Parathyroid adenoma (tissue), 2 donors: ENCODE results near the gene CALML3.

Experiments
- H2AFZ ChIP-seq: fragments of 300-600 bp; sonication (generic); one replicate; pipeline ENCODE4 v1.7.0; 2017; ENCODE audit warnings: antibody characterized with exemption, mild to moderate bottlenecking
- H3K27ac ChIP-seq: fragments of 300-600 bp; sonication (generic); one replicate; pipeline ENCODE4 v1.7.0; 2017
- H3K27me3 ChIP-seq: fragments of 300-600 bp; sonication (generic); one replicate; pipeline ENCODE4 v1.7.0; 2017; ENCODE audit warnings: low read length; ENCODE audit not compliant: control insufficient read depth, insufficient read depth
- H3K36me3 ChIP-seq: fragments of 300-600 bp; sonication (generic); one replicate; pipeline ENCODE4 v1.7.0; 2017; ENCODE audit warnings: low read length; ENCODE audit not compliant: control insufficient read depth, insufficient read depth
- H3K4me1 ChIP-seq: fragments of 300-600 bp; sonication (generic); one replicate; pipeline ENCODE4 v1.7.0; 2017; ENCODE audit warnings: control low read depth
- H3K4me2 ChIP-seq: fragments of 300-600 bp; sonication (generic); one replicate; pipeline ENCODE4 v1.7.0; 2017; ENCODE audit warnings: low read length
- H3K4me3 ChIP-seq: fragments of 300-600 bp; sonication (generic); one replicate; pipeline ENCODE4 v1.7.0; 2017; ENCODE audit warnings: low read depth, low read length
- H3K79me2 ChIP-seq: fragments of 300-600 bp; sonication (generic); one replicate; pipeline ENCODE4 v1.7.0; 2017; ENCODE audit warnings: control low read depth
- H3K9ac ChIP-seq: fragments of 300-600 bp; sonication (generic); one replicate; pipeline ENCODE4 v1.7.0; 2017; ENCODE audit warnings: mild to moderate bottlenecking
- H3K9me3 ChIP-seq: fragments of 300-600 bp; sonication (generic); one replicate; pipeline ENCODE4 v1.7.0; 2017; ENCODE audit warnings: low read length; ENCODE audit not compliant: control insufficient read depth
- TF ChIP-seq, protein P1 (sequence below): fragments of 300-600 bp; sonication (generic); IDR thresholded peaks from one replicate; pipeline ENCODE4 v1.7.0; 2017; ENCODE audit warnings: antibody characterized with exemption, mild to moderate bottlenecking
- donor health status: primary hyperparathyroidism.

CALML3 gene

DNA sequence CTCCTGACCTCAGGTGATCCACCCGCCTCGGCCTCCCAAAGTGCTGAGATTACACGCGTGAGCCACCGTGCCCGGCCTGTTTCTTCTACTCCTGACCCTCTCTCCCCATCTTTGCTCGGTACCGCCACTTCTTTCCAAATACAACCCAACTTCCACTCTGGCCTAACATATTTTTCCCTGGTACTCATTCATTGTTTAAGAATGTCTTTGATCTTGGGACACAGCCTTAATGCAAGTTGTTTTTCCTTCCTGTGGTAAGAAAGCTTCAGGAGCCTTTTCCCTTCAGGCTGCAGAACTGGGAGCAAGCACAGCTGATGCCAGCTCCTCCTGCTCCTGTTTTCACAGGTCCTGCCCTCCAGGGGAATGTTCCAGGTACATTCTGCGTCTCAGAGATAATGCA, 13.7 kb downstream of the CALML3 start:
- Histone ChIP-seq H2AFZ (no peak overlapping the region), H3K4me2 (no peak overlapping the region), H3K9ac (no peak overlapping the region), H3K4me3 (no peak overlapping the region), H3K79me2 (no peaks in the 10 kb centered on the region), H3K27me3 (no peaks in the 10 kb centered on the region), H3K36me3 (no peaks in the 10 kb centered on the region), H3K27ac (no peak overlapping the region), H3K9me3 (no peaks in the 10 kb centered on the region), H3K4me1 (no peaks in the 10 kb centered on the region)
- TF ChIP-seq, protein P1, sequence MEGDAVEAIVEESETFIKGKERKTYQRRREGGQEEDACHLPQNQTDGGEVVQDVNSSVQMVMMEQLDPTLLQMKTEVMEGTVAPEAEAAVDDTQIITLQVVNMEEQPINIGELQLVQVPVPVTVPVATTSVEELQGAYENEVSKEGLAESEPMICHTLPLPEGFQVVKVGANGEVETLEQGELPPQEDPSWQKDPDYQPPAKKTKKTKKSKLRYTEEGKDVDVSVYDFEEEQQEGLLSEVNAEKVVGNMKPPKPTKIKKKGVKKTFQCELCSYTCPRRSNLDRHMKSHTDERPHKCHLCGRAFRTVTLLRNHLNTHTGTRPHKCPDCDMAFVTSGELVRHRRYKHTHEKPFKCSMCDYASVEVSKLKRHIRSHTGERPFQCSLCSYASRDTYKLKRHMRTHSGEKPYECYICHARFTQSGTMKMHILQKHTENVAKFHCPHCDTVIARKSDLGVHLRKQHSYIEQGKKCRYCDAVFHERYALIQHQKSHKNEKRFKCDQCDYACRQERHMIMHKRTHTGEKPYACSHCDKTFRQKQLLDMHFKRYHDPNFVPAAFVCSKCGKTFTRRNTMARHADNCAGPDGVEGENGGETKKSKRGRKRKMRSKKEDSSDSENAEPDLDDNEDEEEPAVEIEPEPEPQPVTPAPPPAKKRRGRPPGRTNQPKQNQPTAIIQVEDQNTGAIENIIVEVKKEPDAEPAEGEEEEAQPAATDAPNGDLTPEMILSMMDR, result no peak

DNA sequence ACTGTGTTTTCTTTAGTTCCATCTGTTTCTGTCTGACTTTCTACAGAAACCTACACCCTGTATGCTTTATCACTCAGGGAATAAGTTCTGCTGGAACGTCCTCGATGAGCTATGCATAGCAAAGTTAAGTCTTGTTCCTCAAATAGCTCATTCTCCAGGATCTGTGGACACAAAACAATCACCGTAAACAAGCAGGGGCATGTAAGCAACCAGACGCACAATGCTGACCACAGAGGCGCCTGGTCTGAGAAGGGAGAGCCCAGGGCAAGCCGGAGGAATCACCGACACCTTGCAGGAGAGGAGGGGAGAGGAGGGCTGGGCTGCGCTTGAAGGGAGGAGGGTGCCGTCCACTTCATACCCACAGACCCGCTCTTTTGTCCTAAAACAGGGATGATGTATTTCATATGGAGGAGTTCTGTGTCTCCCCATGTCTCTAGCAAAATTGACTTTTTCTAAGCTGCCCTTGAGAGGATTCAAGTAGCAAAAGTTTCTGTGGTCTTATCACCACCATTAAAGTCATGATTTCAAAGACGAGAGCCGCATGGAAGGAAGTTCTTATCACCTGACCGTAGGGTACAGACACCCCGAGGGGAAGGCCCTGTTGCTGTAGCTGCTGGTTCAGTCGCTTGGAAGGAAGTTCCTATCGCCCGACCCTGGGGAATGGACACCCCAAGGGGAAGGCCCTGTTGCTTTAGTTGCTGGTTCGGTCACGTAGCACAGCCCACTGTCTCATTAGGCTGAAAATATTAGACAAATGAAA, 14.3 kb downstream of the CALML3 start:
- no peaks in the 10 kb centered on the region for H3K79me2 ChIP-seq
- H3K4me2 ChIP-seq, result no peak overlapping the region
- TF ChIP-seq, protein P1, result no peak
- H3K4me1 ChIP-seq, result no peaks in the 10 kb centered on the region
- H3K36me3 ChIP-seq, result no peaks in the 10 kb centered on the region
- H3K4me3 ChIP-seq, result no peak overlapping the region
- no peaks in the 10 kb centered on the region for H3K9me3 ChIP-seq
- H3K27me3 ChIP-seq, result no peaks in the 10 kb centered on the region
- no peak overlapping the region for H2AFZ ChIP-seq
- H3K27ac ChIP-seq, result no peak overlapping the region
- no peak overlapping the region for H3K9ac ChIP-seq

DNA sequence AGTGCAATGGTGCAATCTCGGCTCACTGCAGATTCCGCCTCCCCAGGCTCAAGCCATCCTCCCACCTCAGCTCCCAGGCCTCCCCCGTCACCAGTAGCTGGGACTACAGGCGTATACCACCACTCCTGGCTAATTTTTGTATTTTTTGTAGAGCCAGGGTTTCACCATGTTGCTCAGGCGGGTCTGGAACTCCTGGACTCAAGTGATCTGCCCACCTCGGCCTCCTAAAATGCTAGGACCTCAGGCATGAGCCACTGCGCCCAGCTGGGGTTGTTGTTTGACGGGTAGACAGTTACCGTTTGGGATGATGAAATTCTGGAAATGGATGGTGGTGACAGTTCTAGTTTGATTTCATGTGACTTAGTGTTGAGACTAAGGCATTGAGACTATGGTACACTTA, 15.3 kb downstream of the CALML3 start:
- TF ChIP-seq, protein P1, result no peak
- no peak overlapping the region for H3K27ac ChIP-seq

DNA sequence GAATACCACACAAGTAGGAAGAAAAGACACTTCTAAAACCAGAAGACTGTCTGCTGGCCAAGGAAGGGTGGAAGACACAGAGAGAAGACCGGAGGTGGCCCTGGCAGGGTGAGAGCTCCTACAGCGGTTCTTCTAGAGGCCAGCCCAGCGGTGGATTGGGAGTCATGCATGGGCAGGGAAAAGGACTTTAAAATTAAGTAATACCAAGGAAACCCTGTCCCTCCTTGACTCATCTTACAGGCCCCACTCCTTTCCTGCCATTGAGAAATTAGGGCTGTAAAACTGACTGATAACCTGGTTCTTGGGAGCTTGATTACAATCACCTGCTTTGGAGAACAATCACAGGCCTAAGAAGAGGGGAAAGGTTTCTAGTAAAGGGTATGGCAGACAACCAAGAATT, 16.1 kb downstream of the CALML3 start:
- Histone ChIP-seq H3K9me3 (no peaks in the 10 kb centered on the region), H3K4me3 (no peak overlapping the region), H3K36me3 (no peaks in the 10 kb centered on the region), H3K79me2 (no peaks in the 10 kb centered on the region), H3K27me3 (no peaks in the 10 kb centered on the region), H2AFZ (no peak overlapping the region), H3K9ac (no peak overlapping the region), H3K4me2 (no peak overlapping the region), H3K27ac (no peak overlapping the region), H3K4me1 (no peaks in the 10 kb centered on the region)
- TF ChIP-seq, protein P1, result no peak

More for the DNA sequence above, 15.3 kb downstream of the CALML3 start:
- no peak overlapping the region for H2AFZ ChIP-seq
- no peaks in the 10 kb centered on the region for H3K36me3 ChIP-seq
- no peak overlapping the region for H3K4me3 ChIP-seq
- H3K4me1 ChIP-seq, result no peaks in the 10 kb centered on the region
- no peak overlapping the region for H3K9ac ChIP-seq
- no peaks in the 10 kb centered on the region for H3K9me3 ChIP-seq
- H3K79me2 ChIP-seq, result no peaks in the 10 kb centered on the region
- no peaks in the 10 kb centered on the region for H3K27me3 ChIP-seq
- no peak overlapping the region for H3K4me2 ChIP-seq

GRCh38 chr10:5542100-5542499, 17.3 kb downstream of the CALML3 start:
- no peaks in the 10 kb centered on the region for H3K79me2 ChIP-seq
- H3K4me2 ChIP-seq, result no peak overlapping the region
- no peaks in the 10 kb centered on the region for H3K27me3 ChIP-seq
- no peaks in the 10 kb centered on the region for H3K4me1 ChIP-seq
- no peaks in the 10 kb centered on the region for H3K36me3 ChIP-seq
- no peak overlapping the region for H3K27ac ChIP-seq
- no peak overlapping the region for H3K9ac ChIP-seq
- no peak overlapping the region for H2AFZ ChIP-seq
- TF ChIP-seq, protein P1, result no peak
- no peak overlapping the region for H3K4me3 ChIP-seq
- no peaks in the 10 kb centered on the region for H3K9me3 ChIP-seq
